ENCODE results near the gene SLX9.

- TF ChIP-seq CTCF (IDR thresholded peaks at IDR 0.05; ENCODE audit: insufficient read depth, low read length) (no peak), POLR2AphosphoS5 (IDR thresholded peaks at IDR 0.05; ENCODE audit: low read depth) (no peak), GABPA (IDR thresholded peaks at IDR 0.05; ENCODE audit: low read depth) (no peak)
Measured at GRCh38 chr21:44971672-44971995, 31.8 kb downstream of the SLX9 start.

Measured in HL-60 (cell line).